Fibroblast of lung (primary cell): ENCODE data around the gene FRMD1. TPM values are rescaled to one million over a fixed set of nuclear protein-coding genes. Genes with fewer than 3 reads are reported as not detected.

Source experiments
- DNase-seq, 2 donors: peaks; one replicate each; pipeline versions ENCODE4 v3.0.0 to v3.0.0-alpha.2; 2010; ENCODE audit warnings: low read depth in 2 of 2
- H2AFZ ChIP-seq: 2 replicates; pipeline ENCODE4 v1.5.1; 2012; ENCODE audit warnings: low read length, control low read depth, inconsistent platforms
- H3K27ac ChIP-seq: 2 replicates; pipeline ENCODE4 v1.5.1; 2011; ENCODE audit warnings: low read length, control low read depth; ENCODE audit not compliant: insufficient read depth
- H3K27me3 ChIP-seq: 2 replicates; pipeline ENCODE4 v1.5.1; 2011; ENCODE audit warnings: mild to moderate bottlenecking, low read length; ENCODE audit not compliant: control insufficient read depth, insufficient read depth
- H3K36me3 ChIP-seq: 2 replicates; pipeline ENCODE4 v1.5.1; 2011; ENCODE audit warnings: low read length; ENCODE audit not compliant: control insufficient read depth, insufficient read depth
- H3K4me1 ChIP-seq: 2 replicates; pipeline ENCODE4 v1.5.1; 2011; ENCODE audit warnings: low read length; ENCODE audit not compliant: control insufficient read depth, insufficient read depth; ENCODE audit errors: extremely low read depth
- H3K4me2 ChIP-seq: 2 replicates; pipeline ENCODE4 v1.5.1; 2011; ENCODE audit warnings: low read length, control low read depth; ENCODE audit not compliant: insufficient read depth; ENCODE audit errors: extremely low read depth
- H3K4me3 ChIP-seq, 4 experiments: fragments of 200-600 bp in 1 of 4; sonication (generic) in 1 of 4; replicated peaks in 1 of 4; 2 replicates each; pipeline ENCODE4 v1.5.1; 2011 to 2016; ENCODE audit warnings: low read length in 4 of 4, low read depth in 3 of 4, mild to moderate bottlenecking in 3 of 4, control low read depth in 2 of 4, inconsistent platforms in 1 of 4, mixed read lengths in 1 of 4; ENCODE audit not compliant: insufficient read depth in 1 of 4; ENCODE audit errors: control extremely low read depth in 1 of 4
- H3K79me2 ChIP-seq: 2 replicates; pipeline ENCODE4 v1.5.1; 2012; ENCODE audit warnings: mild to moderate bottlenecking, low read length, inconsistent platforms; ENCODE audit not compliant: control insufficient read depth, insufficient read depth
- H3K9ac ChIP-seq: 2 replicates; pipeline ENCODE4 v1.5.1; 2011; ENCODE audit warnings: mild to moderate bottlenecking, low read length, control low read depth; ENCODE audit not compliant: insufficient read depth
- H3K9me3 ChIP-seq: 2 replicates; pipeline ENCODE4 v1.5.1; 2012; ENCODE audit warnings: low read depth, low read length; ENCODE audit not compliant: control insufficient read depth, insufficient read depth
- H4K20me1 ChIP-seq: 2 replicates; pipeline ENCODE4 v1.5.1; 2011; ENCODE audit warnings: low read length; ENCODE audit not compliant: control insufficient read depth, insufficient read depth; ENCODE audit errors: extremely low read depth
- EZH2 ChIP-seq: IDR thresholded peaks from 2 replicates; pipeline ENCODE4 v1.5.1; 2012; ENCODE audit warnings: low read length, control low read depth, mild to moderate bottlenecking; ENCODE audit errors: missing control alignments
- polyA plus RNA-seq, 2 donors: library from polyadenylated mRNA; depleted of rRNA in 1 of 2; stranded (reverse) in 1 of 2; unstranded in 1 of 2; fragments of >200 nt; gene quantifications; 2 replicates each; pipeline ENCODE4 v1.2.1, GENCODE V29; 2011 to 2012; ENCODE audit warnings: missing spikeins in 1 of 2
- total RNA-seq: library from RNA; depleted of rRNA; stranded (reverse); fragments of >200 nt; gene quantifications from 2 replicates; pipeline ENCODE4 v1.2.1, GENCODE V29; 2014
- TF ChIP-seq, protein P1 (sequence below), 2 donors: IDR thresholded peaks in 1 of 2; conservative IDR thresholded peaks in 1 of 2; 1 replicate in 1 of 2; 2 replicates in 1 of 2; pipeline ENCODE4 v1.5.1; 2011 to 2012; ENCODE audit warnings: low read length in 2 of 2, control low read depth in 1 of 2, inconsistent platforms in 1 of 2, low read depth in 1 of 2, mild to moderate bottlenecking in 1 of 2

The FRMD1 gene
- total and polyA plus RNA-seq, 2 donors (not counting 1 experiment from before 2014, with no cell fraction given): not detected

DNA sequence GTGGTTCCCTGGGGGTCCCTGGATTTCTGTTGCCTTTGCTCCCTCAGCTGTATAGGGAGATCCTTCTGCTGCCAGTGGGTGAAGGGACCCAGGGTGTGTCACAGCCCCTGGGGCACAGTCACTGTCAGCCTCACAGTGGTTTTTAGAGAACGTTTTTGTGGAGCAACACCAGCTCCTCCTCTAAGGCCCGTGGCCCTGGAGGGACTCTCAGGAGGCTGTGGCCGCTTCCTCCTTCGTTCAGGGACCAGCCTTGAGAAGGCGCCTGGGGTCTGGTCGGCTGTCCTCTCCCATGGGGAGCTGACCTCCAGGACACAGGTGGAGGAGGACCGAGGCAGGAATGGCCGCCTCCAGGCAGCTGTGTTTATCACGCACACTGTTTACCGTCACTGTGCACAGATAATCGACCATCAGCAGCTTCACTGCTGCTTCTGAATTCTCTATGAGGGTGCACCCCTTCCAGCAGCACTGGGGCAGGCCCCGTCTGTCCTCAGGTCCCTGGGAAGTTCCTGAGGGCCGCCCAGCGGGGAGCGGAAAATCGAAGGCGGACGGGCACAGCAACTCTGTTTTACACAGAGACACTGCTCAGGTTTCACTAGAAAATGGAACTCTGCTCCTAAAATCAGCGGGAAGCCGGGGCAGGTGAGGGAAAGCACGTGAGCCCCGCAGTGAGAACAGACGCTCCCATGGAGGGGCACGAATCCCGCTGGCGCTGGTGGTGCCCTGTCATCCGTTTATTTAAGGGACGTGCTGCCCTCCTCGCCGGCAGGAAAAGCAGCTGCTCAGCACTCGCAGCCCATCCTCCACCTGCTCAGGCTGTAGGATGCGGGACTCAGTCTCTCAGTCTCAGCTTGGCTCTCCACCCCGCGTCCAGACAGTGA is 10.4 kb upstream of the FRMD1 start:
- Histone ChIP-seq H3K27me3 (no peaks in the 10 kb centered on the region), H3K4me2 (no peak overlapping the region), H2AFZ (no peak overlapping the region), H3K79me2 (no peaks in the 10 kb centered on the region), H3K27ac (no peak overlapping the region), H3K9ac (no peak overlapping the region), H3K4me1 (no peaks in the 10 kb centered on the region), H3K36me3 (no peaks in the 10 kb centered on the region), H3K4me3 (no peak overlapping the region), H3K9me3 (no peaks in the 10 kb centered on the region), H4K20me1 (no peaks in the 10 kb centered on the region)
- no peak for DNase-seq
- TF ChIP-seq EZH2: no peak
- TF ChIP-seq, protein P1, sequence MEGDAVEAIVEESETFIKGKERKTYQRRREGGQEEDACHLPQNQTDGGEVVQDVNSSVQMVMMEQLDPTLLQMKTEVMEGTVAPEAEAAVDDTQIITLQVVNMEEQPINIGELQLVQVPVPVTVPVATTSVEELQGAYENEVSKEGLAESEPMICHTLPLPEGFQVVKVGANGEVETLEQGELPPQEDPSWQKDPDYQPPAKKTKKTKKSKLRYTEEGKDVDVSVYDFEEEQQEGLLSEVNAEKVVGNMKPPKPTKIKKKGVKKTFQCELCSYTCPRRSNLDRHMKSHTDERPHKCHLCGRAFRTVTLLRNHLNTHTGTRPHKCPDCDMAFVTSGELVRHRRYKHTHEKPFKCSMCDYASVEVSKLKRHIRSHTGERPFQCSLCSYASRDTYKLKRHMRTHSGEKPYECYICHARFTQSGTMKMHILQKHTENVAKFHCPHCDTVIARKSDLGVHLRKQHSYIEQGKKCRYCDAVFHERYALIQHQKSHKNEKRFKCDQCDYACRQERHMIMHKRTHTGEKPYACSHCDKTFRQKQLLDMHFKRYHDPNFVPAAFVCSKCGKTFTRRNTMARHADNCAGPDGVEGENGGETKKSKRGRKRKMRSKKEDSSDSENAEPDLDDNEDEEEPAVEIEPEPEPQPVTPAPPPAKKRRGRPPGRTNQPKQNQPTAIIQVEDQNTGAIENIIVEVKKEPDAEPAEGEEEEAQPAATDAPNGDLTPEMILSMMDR (conservative IDR thresholded peaks at IDR 0.05 in 1 of 2, IDR thresholded peaks at IDR 0.05 in 1 of 2; ENCODE audit: low read depth in 1 of 2, low read length in 2 of 2): no peak

DNA sequence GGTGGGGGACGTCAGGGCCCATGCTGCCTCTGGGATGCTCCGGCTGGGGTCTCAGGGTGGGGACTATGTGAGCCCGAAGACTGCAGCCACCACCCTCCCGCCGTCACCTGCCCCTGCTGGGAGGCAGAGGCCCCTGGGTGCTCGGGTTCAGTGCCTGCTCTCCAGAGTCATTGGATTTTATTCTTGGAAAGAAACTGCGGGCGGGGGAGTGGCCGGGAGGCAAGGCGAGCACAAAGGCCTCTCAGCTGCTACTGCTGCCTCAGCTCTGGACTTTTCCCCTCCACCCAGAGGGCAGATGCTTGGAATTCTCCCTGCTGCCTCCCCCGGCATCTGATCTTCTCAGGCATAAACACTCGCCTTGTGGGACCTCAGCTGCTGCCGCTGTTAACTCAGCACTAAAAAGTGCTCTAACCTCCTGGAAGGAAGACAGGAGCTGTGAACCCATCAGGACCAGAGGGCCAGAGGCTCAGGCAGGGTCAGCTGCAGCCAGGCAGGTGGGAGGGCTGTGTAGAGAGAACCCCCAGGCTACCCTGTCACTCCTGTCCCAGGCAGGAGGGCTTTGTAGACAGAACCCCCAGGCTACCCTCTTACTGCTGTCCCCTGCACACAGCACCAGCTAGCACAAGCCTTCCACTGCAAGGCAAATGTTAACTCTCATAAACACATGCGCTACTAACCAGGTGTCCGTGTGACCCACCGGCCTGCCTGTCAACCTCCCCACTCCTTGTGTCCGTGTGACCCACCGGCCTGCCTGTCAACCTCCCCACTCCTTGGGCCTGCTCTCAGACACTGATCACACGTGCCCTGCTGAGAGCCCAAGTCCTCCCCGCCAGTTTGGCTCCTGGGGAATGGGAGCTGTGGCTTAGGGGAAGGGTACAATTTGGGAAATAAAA is 9.4 kb upstream of the FRMD1 start:
- H3K9me3 ChIP-seq: no peaks in the 10 kb centered on the region
- TF ChIP-seq, protein P1 (conservative IDR thresholded peaks at IDR 0.05 in 1 of 2, IDR thresholded peaks at IDR 0.05 in 1 of 2; ENCODE audit: low read depth in 1 of 2, low read length in 2 of 2): no peak
- no peak for TF ChIP-seq EZH2
- no peak overlapping the region for H2AFZ ChIP-seq
- no peaks in the 10 kb centered on the region for H3K27me3 ChIP-seq
- H3K4me3 ChIP-seq: no peak overlapping the region
- no peaks in the 10 kb centered on the region for H3K36me3 ChIP-seq
- H3K4me1 ChIP-seq: no peaks in the 10 kb centered on the region
- DNase-seq: peak; percentile 33 to 59
- no peaks in the 10 kb centered on the region for H4K20me1 ChIP-seq
- H3K79me2 ChIP-seq: no peaks in the 10 kb centered on the region
- H3K27ac ChIP-seq: no peak overlapping the region
- H3K9ac ChIP-seq: no peak overlapping the region
- no peak overlapping the region for H3K4me2 ChIP-seq

DNA sequence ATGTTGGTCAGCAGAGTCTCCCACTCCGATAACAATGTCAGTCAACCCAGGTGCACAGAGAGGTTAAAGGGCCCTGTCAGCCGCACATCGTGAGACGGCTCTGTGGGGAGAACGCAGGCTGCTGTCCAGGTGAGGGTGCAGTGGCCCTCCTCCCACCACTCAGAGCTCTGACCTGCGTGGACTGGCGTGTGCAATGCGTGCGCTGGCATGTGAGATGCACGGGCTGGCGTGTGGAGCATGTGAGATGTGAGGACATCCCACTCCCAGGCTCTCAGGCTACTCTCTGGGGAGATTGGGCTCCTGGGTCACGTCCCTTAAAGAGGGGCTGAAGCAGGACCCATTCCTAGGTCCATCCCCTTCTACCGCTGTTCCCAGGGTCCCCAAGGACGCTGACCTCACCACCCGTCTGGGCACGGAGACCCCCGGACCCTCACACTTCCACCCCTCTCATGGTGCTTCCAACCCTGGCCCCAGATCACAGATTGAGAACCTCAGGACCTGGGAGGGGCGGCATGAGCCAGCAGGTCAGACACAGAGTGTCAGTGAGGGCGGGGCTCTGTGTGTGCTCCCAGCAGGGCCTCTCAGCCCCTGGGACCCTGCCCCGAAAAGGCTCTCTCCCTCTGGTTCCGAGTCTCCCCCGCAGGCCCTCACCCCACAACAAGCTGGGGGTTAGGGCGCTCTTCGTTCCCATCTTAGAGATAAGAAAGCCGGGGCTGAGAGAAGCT is 8.6 kb upstream of the FRMD1 start:
- Histone ChIP-seq H3K4me2 (no peak overlapping the region), H3K4me1 (no peaks in the 10 kb centered on the region), H3K36me3 (no peaks in the 10 kb centered on the region), H3K4me3 (no peak overlapping the region), H4K20me1 (no peaks in the 10 kb centered on the region), H3K9ac (no peak overlapping the region), H3K27me3 (no peaks in the 10 kb centered on the region), H3K27ac (no peak overlapping the region), H2AFZ (no peak overlapping the region), H3K9me3 (no peaks in the 10 kb centered on the region), H3K79me2 (no peaks in the 10 kb centered on the region)
- no peak for DNase-seq
- TF ChIP-seq EZH2: no peak
- TF ChIP-seq, protein P1 (conservative IDR thresholded peaks at IDR 0.05 in 1 of 2, IDR thresholded peaks at IDR 0.05 in 1 of 2; ENCODE audit: low read depth in 1 of 2, low read length in 2 of 2): no peak
